ENCODE data around the gene KCNK1. TPM values are rescaled to one million over a fixed set of nuclear protein-coding genes. Genes with fewer than 3 reads are reported as not detected.
"Not testable (repeated sequence)": the region's sequence is repeated elsewhere in the genome, so short reads cannot be mapped to it uniquely, and the experiment has no call there.

The KCNK1 gene
- polyA plus RNA-seq, 2 of the 4 experiments (the other 2 are of a cell fraction): 8.4 to 11.8 TPM

GRCh38 chr1:233617025-233617424 is 3.1 kb downstream of the KCNK1 start:
- ATAC-seq: no peak
- ChIA-PET POLR2A (no interaction called here), CTCF (no interaction called here)
- Histone ChIP-seq H3K4me3 (no peak overlapping the region), H3K4me1 (peaks cover 22% of the 10 kb centered on the region; the same call in 2 of the 3 replicates), H3K27ac (no peak overlapping the region), H3K4me2 (no peak overlapping the region), H3K9me3 (no peaks in the 10 kb centered on the region)
- no peak for DNase-seq (ENCODE audit: low read depth in 1 of 2, low spot score in 1 of 2)
- no peak for FAIRE-seq
- WGBS (ENCODE audit: missing lambda C conversion rate): 100% methylated on average over 1 of the region's 1 CpG
- no peak for TF ChIP-seq RAD21 (conservative IDR thresholded peaks at IDR 0.05 in 1 of 2, IDR thresholded peaks at IDR 0.05 in 1 of 2)
- no peak for TF ChIP-seq ESRRA (IDR thresholded peaks at IDR 0.05; ENCODE audit: borderline replicate concordance, low read length)
- no peak for TF ChIP-seq NPAS2 (CRISPR knock-in tag; IDR thresholded peaks at IDR 0.05; ENCODE audit: borderline replicate concordance)
- TF ChIP-seq CBX2 (IDR thresholded peaks at IDR 0.05; ENCODE audit: borderline replicate concordance, low read depth): no peak
- no peak for TF ChIP-seq REST (IDR thresholded peaks at IDR 0.05)
- no peak for TF ChIP-seq ELK1 (IDR thresholded peaks at IDR 0.05; ENCODE audit: low read depth, low read length)
- no peak for TF ChIP-seq JUNB (IDR thresholded peaks at IDR 0.05)
- TF ChIP-seq HOXB13 (CRISPR knock-in tag; IDR thresholded peaks at IDR 0.05; ENCODE audit: low read depth): no peak
- no peak for TF ChIP-seq TP53 (CRISPR knock-in tag; IDR thresholded peaks at IDR 0.05)
- no peak for TF ChIP-seq EP300 (IDR thresholded peaks at IDR 0.05)
- TF ChIP-seq NR3C1 (IDR thresholded peaks at IDR 0.05): no peak

GRCh38 chr1:233619414-233619813 is 5.5 kb downstream of the KCNK1 start:
- H3K9me3 ChIP-seq; H3K4me3 ChIP-seq; H3K27ac ChIP-seq; FAIRE-seq; DNase-seq (ENCODE audit: low read depth in 1 of 2, low spot score in 1 of 2); ATAC-seq; H3K4me2 ChIP-seq; POLR2A ChIA-PET: not testable (repeated sequence)
- CTCF ChIA-PET: interaction anchor here (0.8 to 1.1 kb wide), 3 partner anchors 172 to 291 kb away, joined by 3 to 5 read pairs (median 3); no protein-coding TSS in a partner anchor
- 92% methylated on average over 7 of the region's 7 CpGs for WGBS (ENCODE audit: missing lambda C conversion rate)
- H3K4me1 ChIP-seq: peaks cover 18% of the 10 kb centered on the region; the same call in 2 of the 3 replicates

GRCh38 chr1:233620065-233620464 is 6.2 kb downstream of the KCNK1 start:
- WGBS (ENCODE audit: missing lambda C conversion rate): 97% methylated on average over 2 of the region's 2 CpGs
- CTCF ChIA-PET: interaction anchor here (0.5 to 1.9 kb wide), 2 partner anchors 73 to 179 kb away, joined by 3 to 4 read pairs; no protein-coding TSS in a partner anchor
- no peak for TF ChIP-seq SMC3 (IDR thresholded peaks at IDR 0.05)
- TF ChIP-seq FOXS1 (CRISPR knock-in tag; IDR thresholded peaks at IDR 0.05): no peak
- TF ChIP-seq EP300 (IDR thresholded peaks at IDR 0.05): no peak
- no peak for TF ChIP-seq E2F6 (IDR thresholded peaks at IDR 0.05; ENCODE audit: borderline replicate concordance, low read depth)
- TF ChIP-seq ZC3H11A (IDR thresholded peaks at IDR 0.05): no peak
- no peak for TF ChIP-seq RNF2 (IDR thresholded peaks at IDR 0.05; ENCODE audit: borderline replicate concordance, low read depth)
- no peak for TF ChIP-seq SREBF2 (IDR thresholded peaks at IDR 0.05)
- TF ChIP-seq CBX8 (IDR thresholded peaks at IDR 0.05): no peak
- no peak for TF ChIP-seq MYC (IDR thresholded peaks at IDR 0.05; ENCODE audit: borderline replicate concordance, low read length)
- TF ChIP-seq POLR2AphosphoS2 (conservative IDR thresholded peaks at IDR 0.05; ENCODE audit: low read length): no peak
- no peak for TF ChIP-seq PBX3 (IDR thresholded peaks at IDR 0.05)
- TF ChIP-seq KDM5A (IDR thresholded peaks at IDR 0.05): no peak
- no peak for TF ChIP-seq MAZ (IDR thresholded peaks at IDR 0.05; ENCODE audit: borderline replicate concordance, low read depth, low read length)
- no peak for TF ChIP-seq FOSL2 (IDR thresholded peaks at IDR 0.05)
- no peak for TF ChIP-seq FOSL2 (CRISPR knock-in tag; IDR thresholded peaks at IDR 0.05)
- TF ChIP-seq CTCF (IDR thresholded peaks at IDR 0.05): no peak
- TF ChIP-seq NPAS2 (CRISPR knock-in tag; IDR thresholded peaks at IDR 0.05; ENCODE audit: borderline replicate concordance): no peak
- TF ChIP-seq TP53 (CRISPR knock-in tag; IDR thresholded peaks at IDR 0.05): no peak
- TF ChIP-seq NR3C1 (IDR thresholded peaks at IDR 0.05): no peak
- no peak for FAIRE-seq
- no peak for ATAC-seq
- Histone ChIP-seq H3K4me1 (peaks cover 14% of the 10 kb centered on the region; the same call in 2 of the 3 replicates), H3K9me3 (no peaks in the 10 kb centered on the region), H3K27ac (no peak overlapping the region), H3K4me2 (no peak overlapping the region), H3K4me3 (no peak overlapping the region)
- POLR2A ChIA-PET: no interaction called here
- DNase-seq (ENCODE audit: low read depth in 1 of 2, low spot score in 1 of 2): no peak
